GM21447 (cell line): ENCODE results near the gene SCFD2.
"Not testable (repeated sequence)": the region's sequence is repeated elsewhere in the genome, so short reads cannot be mapped to it uniquely, and the experiment has no call there.

ENCODE experiments used
- ATAC-seq: cut with Tn5 transposase; IDR thresholded peaks from one replicate; pipeline ENCODE4 v1.9.1; 2021; ENCODE audit not compliant: unreplicated experiment

Gene SCFD2

GRCh38 chr4:53194727-53195126, 171.1 kb downstream of the SCFD2 start:
- ATAC-seq = no peak

GRCh38 chr4:53193111-53193510, 172.8 kb downstream of the SCFD2 start:
- no peak for ATAC-seq

GRCh38 chr4:53192496-53192895, 173.4 kb downstream of the SCFD2 start:
- no peak for ATAC-seq

GRCh38 chr4:53191997-53192396, 173.9 kb downstream of the SCFD2 start:
- ATAC-seq = no peak

- no peak for ATAC-seq
These were observed 176.8 kb downstream of the SCFD2 start for GRCh38 chr4:53189011-53189410.

GRCh38 chr4:53186714-53187358, 179.0 kb downstream of the SCFD2 start:
- no peak for ATAC-seq

- no peak for ATAC-seq
These were observed 179.8 kb downstream of the SCFD2 start for GRCh38 chr4:53185869-53186585.

GRCh38 chr4:53183754-53184153, 182.1 kb downstream of the SCFD2 start:
- no peak for ATAC-seq

GRCh38 chr4:53177751-53178150, 188.1 kb downstream of the SCFD2 start:
- not testable (repeated sequence) for ATAC-seq

- no peak for ATAC-seq
These were observed 190.2 kb downstream of the SCFD2 start for GRCh38 chr4:53175640-53176039.

GRCh38 chr4:53174823-53175222, 191.0 kb downstream of the SCFD2 start:
- no peak for ATAC-seq

GRCh38 chr4:53173576-53173975, 192.3 kb downstream of the SCFD2 start:
- ATAC-seq = no peak

GRCh38 chr4:53171797-53172196, 194.1 kb downstream of the SCFD2 start:
- no peak for ATAC-seq

GRCh38 chr4:53169695-53170617, 195.9 kb downstream of the SCFD2 start:
- no peak for ATAC-seq

- ATAC-seq = no peak
These were observed 197.6 kb downstream of the SCFD2 start for GRCh38 chr4:53168228-53168627.

GRCh38 chr4:53162969-53163368, 202.9 kb downstream of the SCFD2 start:
- no peak for ATAC-seq

- no peak for ATAC-seq
These were observed 204.0 kb downstream of the SCFD2 start for GRCh38 chr4:53161787-53162433.

GRCh38 chr4:53161051-53161786, 204.6 kb downstream of the SCFD2 start:
- no peak for ATAC-seq

- no peak for ATAC-seq
These were observed 209.0 kb downstream of the SCFD2 start for GRCh38 chr4:53156896-53157295.

GRCh38 chr4:53152467-53152866, 213.4 kb downstream of the SCFD2 start:
- ATAC-seq = no peak

GRCh38 chr4:53151489-53151788, 214.4 kb downstream of the SCFD2 start:
- no peak for ATAC-seq
